ENCODE results near the gene KIF26B.

The KIF26B gene

DNA sequence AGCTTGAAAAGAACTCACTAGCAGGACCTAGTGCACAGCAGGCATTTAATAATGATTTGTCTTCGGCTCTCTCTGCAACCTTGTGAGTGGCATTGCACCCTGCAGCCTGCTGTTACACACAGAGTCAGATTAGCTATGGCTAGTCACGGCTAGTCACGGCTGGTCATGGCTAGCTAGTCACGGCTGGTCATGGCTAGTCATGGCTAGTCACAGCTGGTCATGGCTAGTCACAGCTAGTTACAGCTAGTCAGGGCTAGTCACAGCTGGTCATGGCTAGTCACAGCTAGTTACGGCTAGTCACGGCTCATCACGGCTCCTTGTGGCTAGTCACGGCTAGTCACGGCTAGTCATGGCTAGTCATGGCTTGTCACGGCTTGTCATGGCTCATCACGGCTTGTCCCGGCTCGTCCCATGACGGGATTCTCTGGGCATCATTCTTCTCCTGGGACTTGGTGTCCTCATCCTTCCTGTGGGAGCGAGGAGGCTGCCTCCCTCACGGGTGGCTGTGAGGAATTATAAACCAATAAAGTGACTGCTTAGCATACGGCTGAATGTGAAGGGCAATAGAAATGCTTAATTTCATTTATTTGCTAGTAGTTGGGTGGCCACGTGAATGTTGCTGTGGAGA, 12.5 kb upstream of the KIF26B start:
- Histone ChIP-seq H3K36me3 (ENCODE audit: insufficient read depth, low read length) (no peaks in the 10 kb centered on the region), H4K20me1 (ENCODE audit: insufficient read depth, low read length, poor library complexity, severe bottlenecking) (no peaks in the 10 kb centered on the region)

DNA sequence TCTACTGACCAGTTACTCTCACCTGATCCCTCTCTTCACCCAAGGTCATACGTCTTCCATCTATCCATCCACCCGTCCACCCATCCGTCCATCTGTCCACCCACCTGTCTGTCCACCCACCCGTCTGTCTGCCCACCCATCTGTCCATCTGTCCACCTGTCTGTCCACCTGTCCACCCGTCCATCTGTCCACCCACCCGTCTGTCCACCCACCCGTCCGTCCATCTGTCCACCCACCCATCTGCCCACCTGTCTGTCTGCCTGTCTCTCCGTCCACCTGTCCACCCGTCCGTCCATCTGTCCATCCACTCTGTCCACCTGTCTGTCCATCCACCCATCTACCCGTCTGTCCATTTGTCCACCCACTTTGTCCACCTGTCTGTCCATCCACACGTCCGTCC, 11.8 kb upstream of the KIF26B start:
- no peak overlapping the region for H3K9ac ChIP-seq (ENCODE audit: low read depth, low read length, poor library complexity, severe bottlenecking)
- H4K20me1 ChIP-seq (ENCODE audit: insufficient read depth, low read length, poor library complexity, severe bottlenecking): no peaks in the 10 kb centered on the region
- H3K9me2 ChIP-seq (replicated peaks; ENCODE audit: low read depth, low read length): no peaks in the 10 kb centered on the region
- no peaks in the 10 kb centered on the region for H3K9me3 ChIP-seq (ENCODE audit: insufficient read depth, low read depth, low read length)
- H3K4me1 ChIP-seq (ENCODE audit: insufficient read depth, low read length, poor library complexity, severe bottlenecking): no peaks in the 10 kb centered on the region
- TF ChIP-seq, protein P1, sequence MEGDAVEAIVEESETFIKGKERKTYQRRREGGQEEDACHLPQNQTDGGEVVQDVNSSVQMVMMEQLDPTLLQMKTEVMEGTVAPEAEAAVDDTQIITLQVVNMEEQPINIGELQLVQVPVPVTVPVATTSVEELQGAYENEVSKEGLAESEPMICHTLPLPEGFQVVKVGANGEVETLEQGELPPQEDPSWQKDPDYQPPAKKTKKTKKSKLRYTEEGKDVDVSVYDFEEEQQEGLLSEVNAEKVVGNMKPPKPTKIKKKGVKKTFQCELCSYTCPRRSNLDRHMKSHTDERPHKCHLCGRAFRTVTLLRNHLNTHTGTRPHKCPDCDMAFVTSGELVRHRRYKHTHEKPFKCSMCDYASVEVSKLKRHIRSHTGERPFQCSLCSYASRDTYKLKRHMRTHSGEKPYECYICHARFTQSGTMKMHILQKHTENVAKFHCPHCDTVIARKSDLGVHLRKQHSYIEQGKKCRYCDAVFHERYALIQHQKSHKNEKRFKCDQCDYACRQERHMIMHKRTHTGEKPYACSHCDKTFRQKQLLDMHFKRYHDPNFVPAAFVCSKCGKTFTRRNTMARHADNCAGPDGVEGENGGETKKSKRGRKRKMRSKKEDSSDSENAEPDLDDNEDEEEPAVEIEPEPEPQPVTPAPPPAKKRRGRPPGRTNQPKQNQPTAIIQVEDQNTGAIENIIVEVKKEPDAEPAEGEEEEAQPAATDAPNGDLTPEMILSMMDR (conservative IDR thresholded peaks at IDR 0.05; ENCODE audit: low read length): no peak
- no peak for TF ChIP-seq EZH2phosphoT487 (IDR thresholded peaks at IDR 0.05; ENCODE audit: borderline replicate concordance)
- no peaks in the 10 kb centered on the region for H3K79me2 ChIP-seq (ENCODE audit: insufficient read depth, low read length)
- no peak overlapping the region for H3K4me3 ChIP-seq (ENCODE audit: low read length, poor library complexity, severe bottlenecking)
- no peak overlapping the region for H3K4me2 ChIP-seq (ENCODE audit: low read depth, low read length, poor library complexity, severe bottlenecking)
- H3K27me3 ChIP-seq (ENCODE audit: insufficient read depth, low read length, poor library complexity, severe bottlenecking): no peaks in the 10 kb centered on the region
- no peak overlapping the region for H2AFZ ChIP-seq (ENCODE audit: low read length)
- H3K36me3 ChIP-seq (ENCODE audit: insufficient read depth, low read length): no peaks in the 10 kb centered on the region
- H3F3A ChIP-seq (ENCODE audit: low read depth): no peaks in the 10 kb centered on the region

More for the DNA sequence above, 12.5 kb upstream of the KIF26B start:
- H3K4me1 ChIP-seq (ENCODE audit: insufficient read depth, low read length, poor library complexity, severe bottlenecking): no peaks in the 10 kb centered on the region
- peaks cover 5% of the 10 kb centered on the region for H3K27me3 ChIP-seq (ENCODE audit: insufficient read depth, low read length, poor library complexity, severe bottlenecking)
- no peaks in the 10 kb centered on the region for H3K79me2 ChIP-seq (ENCODE audit: insufficient read depth, low read length)
- no peak overlapping the region for H3K4me3 ChIP-seq (ENCODE audit: low read length, poor library complexity, severe bottlenecking)
- H3F3A ChIP-seq (ENCODE audit: low read depth): no peaks in the 10 kb centered on the region
- no peak overlapping the region for H3K4me2 ChIP-seq (ENCODE audit: low read depth, low read length, poor library complexity, severe bottlenecking)
- no peaks in the 10 kb centered on the region for H3K9me2 ChIP-seq (replicated peaks; ENCODE audit: low read depth, low read length)
- no peak for TF ChIP-seq EZH2phosphoT487 (IDR thresholded peaks at IDR 0.05; ENCODE audit: borderline replicate concordance)
- TF ChIP-seq, protein P1 (conservative IDR thresholded peaks at IDR 0.05; ENCODE audit: low read length): no peak
- no peak overlapping the region for H3K9ac ChIP-seq (ENCODE audit: low read depth, low read length, poor library complexity, severe bottlenecking)
- H3K9me3 ChIP-seq (ENCODE audit: insufficient read depth, low read depth, low read length): no peaks in the 10 kb centered on the region
- H2AFZ ChIP-seq (ENCODE audit: low read length): no peak overlapping the region

DNA sequence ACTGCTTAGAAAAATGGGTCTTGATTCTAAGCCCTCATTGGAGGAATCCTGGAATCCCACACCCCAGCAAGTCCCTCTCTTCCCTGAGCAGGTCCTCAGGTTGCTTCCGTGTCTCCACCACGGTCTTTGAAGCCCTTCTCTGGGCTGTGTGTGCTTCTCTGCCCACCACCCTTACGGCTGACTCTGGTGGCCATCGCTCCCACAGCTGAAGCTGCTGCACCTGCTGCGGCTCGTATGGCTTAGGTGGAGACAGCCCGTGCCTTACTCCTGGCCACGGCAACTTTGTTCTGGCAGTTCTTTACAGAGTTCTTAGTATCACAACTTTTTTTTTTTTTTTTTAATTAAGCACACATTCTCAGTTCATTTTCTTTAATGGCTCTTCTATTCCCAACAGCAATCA, 10.9 kb upstream of the KIF26B start:
- Histone ChIP-seq H3F3A (ENCODE audit: low read depth) (no peaks in the 10 kb centered on the region), H3K4me2 (ENCODE audit: low read depth, low read length, poor library complexity, severe bottlenecking) (no peak overlapping the region), H3K9me2 (replicated peaks; ENCODE audit: low read depth, low read length) (no peaks in the 10 kb centered on the region), H3K4me1 (ENCODE audit: insufficient read depth, low read length, poor library complexity, severe bottlenecking) (no peaks in the 10 kb centered on the region), H3K79me2 (ENCODE audit: insufficient read depth, low read length) (no peaks in the 10 kb centered on the region), H3K9ac (ENCODE audit: low read depth, low read length, poor library complexity, severe bottlenecking) (no peak overlapping the region), H3K36me3 (ENCODE audit: insufficient read depth, low read length) (no peaks in the 10 kb centered on the region), H2AFZ (ENCODE audit: low read length) (no peak overlapping the region), H3K9me3 (ENCODE audit: insufficient read depth, low read depth, low read length) (no peaks in the 10 kb centered on the region), H4K20me1 (ENCODE audit: insufficient read depth, low read length, poor library complexity, severe bottlenecking) (no peaks in the 10 kb centered on the region), H3K27me3 (ENCODE audit: insufficient read depth, low read length, poor library complexity, severe bottlenecking) (no peaks in the 10 kb centered on the region), H3K4me3 (ENCODE audit: low read length, poor library complexity, severe bottlenecking) (no peak overlapping the region)
- no peak for TF ChIP-seq EZH2phosphoT487 (IDR thresholded peaks at IDR 0.05; ENCODE audit: borderline replicate concordance)
- TF ChIP-seq, protein P1 (conservative IDR thresholded peaks at IDR 0.05; ENCODE audit: low read length): no peak

All from Loucy (cell line).